ENCODE data around the gene MFAP5. TPM values are rescaled to one million over a fixed set of nuclear protein-coding genes. Genes with fewer than 3 reads are reported as not detected.

MFAP5 gene
- polyA plus RNA-seq, 1 donor (not counting 4 experiments of a cell fraction or from before 2014, with no cell fraction given): 317 TPM

- Histone ChIP-seq H3K4me2 (ENCODE audit: control insufficient read depth, extremely low read depth, insufficient read depth, low read depth, low read length) (peak overlapping the region; percentile 6), H3K9me3 (ENCODE audit: control insufficient read depth, low read depth, low read length) (no peaks in the 10 kb centered on the region), H2AFZ (ENCODE audit: control insufficient read depth, low read length) (peak overlapping the region; percentile 14), H4K20me1 (ENCODE audit: control insufficient read depth, extremely low read depth, insufficient read depth, low read length) (no peaks in the 10 kb centered on the region), H3K9ac (ENCODE audit: control insufficient read depth, extremely low read depth, insufficient read depth, low read length) (no peak overlapping the region), H3K4me3 (ENCODE audit: control insufficient read depth in 2 of 3, extremely low read depth in 1 of 3, insufficient read depth in 2 of 3, low read depth in 1 of 3, low read length in 3 of 3) (no peak overlapping the region), H3K79me2 (ENCODE audit: control insufficient read depth, insufficient read depth, low read length) (no peaks in the 10 kb centered on the region), H3K4me1 (ENCODE audit: control insufficient read depth, extremely low read depth, insufficient read depth, low read length) (no peaks in the 10 kb centered on the region), H3K27ac (ENCODE audit: control insufficient read depth, insufficient read depth, low read length) (no peak overlapping the region), H3K9me1 (ENCODE audit: control insufficient read depth, extremely low read depth, insufficient read depth, low read length) (no peaks in the 10 kb centered on the region), H3K27me3 (ENCODE audit: control insufficient read depth, extremely low read depth, insufficient read depth, low read length) (no peaks in the 10 kb centered on the region), H3K36me3 (ENCODE audit: control insufficient read depth in 2 of 2, extremely low read depth in 1 of 2, insufficient read depth in 2 of 2, low read length in 2 of 2) (no peaks in the 10 kb centered on the region)
- FAIRE-seq (peak; percentile 87), DNase-seq (ENCODE audit: low read depth, low spot score) (no peak)
- dilution Hi-C loops (cut with MboI; ENCODE audit: extremely low pct_ligation_motif_present, low sequenced_read_pairs): no loop called here
- TF ChIP-seq EZH2 (IDR thresholded peaks at IDR 0.05; ENCODE audit: low read length) (no peak), CTCF (optimal IDR thresholded peaks at IDR 0.05 in 1 of 3, IDR thresholded peaks at IDR 0.05 in 1 of 3, conservative IDR thresholded peaks at IDR 0.05 in 1 of 3; ENCODE audit: extremely low read depth in 1 of 3, insufficient read depth in 2 of 3, low read length in 3 of 3) (peak; percentile 61 to 82 (median 75))
Measured at GRCh38 chr12:8609061-8609570, 53.5 kb downstream of the MFAP5 start.

GRCh38 chr12:8606890-8607289 is 55.7 kb downstream of the MFAP5 start:
- Histone ChIP-seq H3K79me2 (ENCODE audit: control insufficient read depth, insufficient read depth, low read length) (no peaks in the 10 kb centered on the region), H2AFZ (ENCODE audit: control insufficient read depth, low read length) (no peak overlapping the region), H3K4me1 (ENCODE audit: control insufficient read depth, extremely low read depth, insufficient read depth, low read length) (no peaks in the 10 kb centered on the region), H3K27ac (ENCODE audit: control insufficient read depth, insufficient read depth, low read length) (no peak overlapping the region), H3K9me1 (ENCODE audit: control insufficient read depth, extremely low read depth, insufficient read depth, low read length) (no peaks in the 10 kb centered on the region), H4K20me1 (ENCODE audit: control insufficient read depth, extremely low read depth, insufficient read depth, low read length) (no peaks in the 10 kb centered on the region), H3K36me3 (ENCODE audit: control insufficient read depth in 2 of 2, extremely low read depth in 1 of 2, insufficient read depth in 2 of 2, low read length in 2 of 2) (no peaks in the 10 kb centered on the region), H3K27me3 (ENCODE audit: control insufficient read depth, extremely low read depth, insufficient read depth, low read length) (no peaks in the 10 kb centered on the region), H3K4me2 (ENCODE audit: control insufficient read depth, extremely low read depth, insufficient read depth, low read depth, low read length) (no peak overlapping the region), H3K4me3 (ENCODE audit: control insufficient read depth in 2 of 3, extremely low read depth in 1 of 3, insufficient read depth in 2 of 3, low read depth in 1 of 3, low read length in 3 of 3) (no peak overlapping the region), H3K9ac (ENCODE audit: control insufficient read depth, extremely low read depth, insufficient read depth, low read length) (no peak overlapping the region), H3K9me3 (ENCODE audit: control insufficient read depth, low read depth, low read length) (no peaks in the 10 kb centered on the region)
- no peak for DNase-seq (ENCODE audit: low read depth, low spot score)
- TF ChIP-seq CTCF (optimal IDR thresholded peaks at IDR 0.05 in 1 of 3, IDR thresholded peaks at IDR 0.05 in 1 of 3, conservative IDR thresholded peaks at IDR 0.05 in 1 of 3; ENCODE audit: extremely low read depth in 1 of 3, insufficient read depth in 2 of 3, low read length in 3 of 3): no peak
- TF ChIP-seq EZH2 (IDR thresholded peaks at IDR 0.05; ENCODE audit: low read length): no peak
- dilution Hi-C loops (cut with MboI; ENCODE audit: extremely low pct_ligation_motif_present, low sequenced_read_pairs): no loop called here
- no peak for FAIRE-seq

Data from keratinocyte (primary cell).